IMR-90 (cell line): ENCODE results near the gene IL1R2.

Source experiments
- BHLHE40 ChIP-seq: fragments of 150-350 bp; IDR thresholded peaks from 2 replicates; pipeline ENCODE4 v1.6.1; 2016; ENCODE audit warnings: mild to moderate bottlenecking, low read depth, low read length
- CEBPB ChIP-seq: IDR thresholded peaks from 2 replicates; pipeline ENCODE4 v1.6.1; 2012; ENCODE audit warnings: low read depth, low read length, improper control_type of control experiment
- CHD1 ChIP-seq: IDR thresholded peaks from 2 replicates; pipeline ENCODE4 v1.6.1; 2012; ENCODE audit warnings: low read depth, low read length, improper control_type of control experiment
- MXI1 ChIP-seq: IDR thresholded peaks from 2 replicates; pipeline ENCODE4 v1.6.1; 2012; ENCODE audit warnings: low read depth, mild to moderate bottlenecking, low read length, moderate library complexity, borderline replicate concordance
- NFE2L2 ChIP-seq: fragments of 150-350 bp; IDR thresholded peaks from 2 replicates; pipeline ENCODE4 v1.6.1; 2016; ENCODE audit warnings: low read depth, mild to moderate bottlenecking, low read length
- POLR2A ChIP-seq: IDR thresholded peaks from 2 replicates; pipeline ENCODE4 v1.6.1; 2012; ENCODE audit warnings: mild to moderate bottlenecking, low read depth, low read length
- RAD21 ChIP-seq: IDR thresholded peaks from 2 replicates; pipeline ENCODE4 v1.6.1; 2012; ENCODE audit warnings: low read length, improper control_type of control experiment
- RFX5 ChIP-seq: IDR thresholded peaks from 2 replicates; pipeline ENCODE4 v1.8.0; 2012; ENCODE audit warnings: low read depth, mild to moderate bottlenecking, low read length, moderate library complexity
- SMC3 ChIP-seq: fragments of 150-350 bp; IDR thresholded peaks from 2 replicates; pipeline ENCODE4 v1.6.1; 2016; ENCODE audit warnings: low read depth, mild to moderate bottlenecking, antibody characterized with exemption, low read length, moderate library complexity
- TF ChIP-seq, protein P1 (sequence below): conservative IDR thresholded peaks from 2 replicates; pipeline ENCODE4 v1.5.1; 2012; ENCODE audit warnings: mild to moderate bottlenecking, low read depth, low read length, improper control_type of control experiment
- TF ChIP-seq, protein P2 (sequence below): fragments of 150-350 bp; IDR thresholded peaks from 2 replicates; pipeline ENCODE4 v1.6.1; 2017; ENCODE audit warnings: mild to moderate bottlenecking, antibody characterized with exemption, low read length, low read depth
- TF ChIP-seq, protein P3 (sequence below): fragments of 150-350 bp; IDR thresholded peaks from 2 replicates; pipeline ENCODE4 v1.6.1; 2016; ENCODE audit warnings: low read depth, mild to moderate bottlenecking, low read length, moderate library complexity, borderline replicate concordance

DNA sequence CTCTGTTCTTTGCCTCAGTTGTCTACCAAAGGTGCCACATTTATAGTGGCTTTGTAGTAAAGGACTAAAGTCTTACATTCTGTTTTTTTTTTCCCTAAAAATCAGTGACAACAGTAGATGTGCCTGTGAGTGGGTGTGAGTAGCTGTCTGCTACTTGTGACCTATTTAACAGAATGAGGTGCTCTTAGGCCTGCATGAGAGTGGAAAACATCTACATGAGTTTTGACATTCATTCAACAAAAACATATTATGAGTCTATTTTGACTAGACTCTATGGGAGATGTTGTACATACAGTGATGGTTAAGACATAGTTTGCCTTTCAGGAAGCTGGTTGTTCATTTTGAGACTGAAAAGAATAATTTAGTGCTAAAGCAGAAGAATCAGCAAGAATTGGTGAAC lies 36.7 kb downstream of the IL1R2 start:
- TF ChIP-seq, protein P1, sequence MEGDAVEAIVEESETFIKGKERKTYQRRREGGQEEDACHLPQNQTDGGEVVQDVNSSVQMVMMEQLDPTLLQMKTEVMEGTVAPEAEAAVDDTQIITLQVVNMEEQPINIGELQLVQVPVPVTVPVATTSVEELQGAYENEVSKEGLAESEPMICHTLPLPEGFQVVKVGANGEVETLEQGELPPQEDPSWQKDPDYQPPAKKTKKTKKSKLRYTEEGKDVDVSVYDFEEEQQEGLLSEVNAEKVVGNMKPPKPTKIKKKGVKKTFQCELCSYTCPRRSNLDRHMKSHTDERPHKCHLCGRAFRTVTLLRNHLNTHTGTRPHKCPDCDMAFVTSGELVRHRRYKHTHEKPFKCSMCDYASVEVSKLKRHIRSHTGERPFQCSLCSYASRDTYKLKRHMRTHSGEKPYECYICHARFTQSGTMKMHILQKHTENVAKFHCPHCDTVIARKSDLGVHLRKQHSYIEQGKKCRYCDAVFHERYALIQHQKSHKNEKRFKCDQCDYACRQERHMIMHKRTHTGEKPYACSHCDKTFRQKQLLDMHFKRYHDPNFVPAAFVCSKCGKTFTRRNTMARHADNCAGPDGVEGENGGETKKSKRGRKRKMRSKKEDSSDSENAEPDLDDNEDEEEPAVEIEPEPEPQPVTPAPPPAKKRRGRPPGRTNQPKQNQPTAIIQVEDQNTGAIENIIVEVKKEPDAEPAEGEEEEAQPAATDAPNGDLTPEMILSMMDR: no peak
- TF ChIP-seq, protein P2, sequence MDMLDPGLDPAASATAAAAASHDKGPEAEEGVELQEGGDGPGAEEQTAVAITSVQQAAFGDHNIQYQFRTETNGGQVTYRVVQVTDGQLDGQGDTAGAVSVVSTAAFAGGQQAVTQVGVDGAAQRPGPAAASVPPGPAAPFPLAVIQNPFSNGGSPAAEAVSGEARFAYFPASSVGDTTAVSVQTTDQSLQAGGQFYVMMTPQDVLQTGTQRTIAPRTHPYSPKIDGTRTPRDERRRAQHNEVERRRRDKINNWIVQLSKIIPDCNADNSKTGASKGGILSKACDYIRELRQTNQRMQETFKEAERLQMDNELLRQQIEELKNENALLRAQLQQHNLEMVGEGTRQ: no peak
- TF ChIP-seq POLR2A (no peak), RFX5 (no peak), CEBPB (no peak), NFE2L2 (no peak), SMC3 (no peak), MXI1 (no peak), RAD21 (no peak), CHD1 (no peak), BHLHE40 (no peak)
- TF ChIP-seq, protein P3, sequence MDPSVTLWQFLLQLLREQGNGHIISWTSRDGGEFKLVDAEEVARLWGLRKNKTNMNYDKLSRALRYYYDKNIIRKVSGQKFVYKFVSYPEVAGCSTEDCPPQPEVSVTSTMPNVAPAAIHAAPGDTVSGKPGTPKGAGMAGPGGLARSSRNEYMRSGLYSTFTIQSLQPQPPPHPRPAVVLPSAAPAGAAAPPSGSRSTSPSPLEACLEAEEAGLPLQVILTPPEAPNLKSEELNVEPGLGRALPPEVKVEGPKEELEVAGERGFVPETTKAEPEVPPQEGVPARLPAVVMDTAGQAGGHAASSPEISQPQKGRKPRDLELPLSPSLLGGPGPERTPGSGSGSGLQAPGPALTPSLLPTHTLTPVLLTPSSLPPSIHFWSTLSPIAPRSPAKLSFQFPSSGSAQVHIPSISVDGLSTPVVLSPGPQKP: no peak
